ENCODE data around the gene C11orf21.

C11orf21 gene

DNA sequence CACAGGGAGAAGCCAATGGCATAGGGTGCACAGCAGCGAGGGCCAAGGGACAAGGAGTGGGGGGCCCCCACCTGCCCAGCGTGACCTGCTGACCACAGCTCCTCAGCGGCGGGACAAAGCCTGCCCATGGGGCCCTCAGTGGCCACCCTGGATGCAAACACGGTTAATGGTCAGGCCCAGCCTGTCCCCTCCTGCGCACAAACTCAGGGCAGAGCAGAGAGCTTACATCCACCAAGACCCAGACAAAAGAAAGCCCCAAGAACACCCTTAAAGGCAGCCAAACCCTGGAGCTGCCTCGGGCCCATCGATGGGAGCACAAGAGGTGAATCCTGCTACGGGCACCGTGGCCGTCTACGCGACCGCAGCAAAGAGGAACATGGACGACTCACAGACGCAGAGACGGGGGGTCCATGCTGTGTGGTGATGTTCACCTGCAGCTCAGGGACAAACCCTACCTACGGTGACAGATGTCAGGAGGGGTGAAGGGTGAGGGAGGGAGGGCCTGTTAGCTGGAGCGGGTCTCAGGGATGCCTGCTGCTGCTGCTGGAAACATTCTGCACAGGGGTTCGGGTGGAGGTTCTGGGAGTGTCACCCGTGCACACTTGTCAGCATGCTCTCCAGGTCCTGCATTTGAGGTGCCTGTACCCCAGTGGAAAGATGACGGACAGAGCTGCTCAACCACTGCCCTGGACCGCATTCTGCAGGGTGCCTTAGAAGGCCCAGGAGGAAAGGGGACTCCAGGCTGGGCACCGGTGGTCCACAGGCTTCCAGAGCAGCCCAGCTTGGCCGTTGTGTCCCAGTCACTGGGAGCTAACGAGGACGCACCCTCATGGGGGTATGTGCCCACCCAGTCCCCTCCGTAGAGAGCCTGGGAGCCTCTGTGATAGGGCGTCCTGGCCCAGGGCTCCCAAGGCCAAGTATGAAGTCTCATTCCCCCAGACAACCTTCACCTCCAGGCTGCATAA is 42.9 kb downstream of the C11orf21 start:
- DNase-seq = no peak

DNA sequence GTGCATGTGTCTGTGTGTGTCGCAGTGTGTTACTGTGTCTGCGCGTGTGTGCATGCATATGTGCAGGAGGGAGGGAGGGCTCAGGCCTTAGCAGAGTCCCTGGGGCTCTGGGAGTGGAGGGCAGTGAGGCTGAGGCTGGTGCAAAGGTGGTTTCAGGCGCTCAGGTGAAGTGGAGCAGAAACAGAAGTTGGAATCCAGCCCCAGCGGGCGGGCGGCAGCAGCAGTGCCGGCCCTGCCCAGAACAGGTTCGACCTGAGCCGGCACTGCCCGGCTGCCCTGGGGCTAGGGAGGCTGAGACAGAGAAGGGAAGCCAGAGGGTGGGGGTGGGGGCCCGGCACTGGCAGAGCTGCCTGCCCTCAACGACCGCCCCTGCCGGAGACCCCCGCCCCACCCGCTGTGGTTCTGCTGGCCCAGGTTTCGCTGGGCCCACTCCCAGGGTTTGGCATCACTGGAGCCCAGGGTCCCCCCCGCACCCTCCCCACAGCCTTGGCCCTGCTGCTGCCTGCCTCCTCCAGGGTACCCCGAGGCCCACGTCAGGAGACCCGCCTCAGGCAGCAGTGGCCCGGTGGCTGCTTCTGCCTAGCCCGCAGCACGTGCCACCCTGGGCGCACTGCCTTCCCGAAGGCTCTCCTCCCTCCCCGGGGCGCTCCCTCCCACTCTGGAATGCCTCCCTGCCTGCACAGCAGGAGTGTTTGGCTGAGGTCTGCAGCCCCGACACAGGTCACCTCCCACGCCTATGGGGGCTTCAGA is 44.6 kb downstream of the C11orf21 start:
- no peak for DNase-seq

DNA sequence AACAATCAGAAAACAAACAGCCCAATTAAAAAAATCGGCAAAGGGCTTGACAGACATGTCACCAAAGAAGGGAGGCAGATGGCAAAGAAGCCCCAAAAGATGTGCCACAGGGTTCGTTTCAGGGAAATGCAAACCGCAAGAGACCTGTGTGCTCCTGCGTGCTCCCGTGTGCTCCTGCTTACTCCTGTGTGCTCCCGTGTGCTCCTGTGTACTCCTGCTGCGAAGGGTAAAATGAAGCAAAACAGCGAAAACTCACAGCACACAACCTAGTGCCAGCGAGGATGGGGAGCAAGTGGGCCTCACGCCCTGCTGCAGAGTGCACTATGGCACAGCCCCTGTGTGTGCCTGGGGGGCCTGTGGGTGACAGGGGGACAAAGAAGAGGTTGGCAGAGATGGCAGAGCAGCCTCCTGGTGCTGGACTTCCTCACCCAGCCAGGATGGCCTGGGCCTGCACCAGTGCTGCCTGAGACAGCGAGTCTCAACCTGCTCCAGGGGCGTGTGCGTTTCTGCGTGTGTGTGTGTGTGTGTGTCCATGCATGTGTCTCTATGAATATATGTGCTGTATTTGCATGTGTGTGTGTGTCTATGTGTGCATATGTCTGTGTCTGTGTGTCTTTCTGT is 45.3 kb downstream of the C11orf21 start:
- DNase-seq = no peak

DNA sequence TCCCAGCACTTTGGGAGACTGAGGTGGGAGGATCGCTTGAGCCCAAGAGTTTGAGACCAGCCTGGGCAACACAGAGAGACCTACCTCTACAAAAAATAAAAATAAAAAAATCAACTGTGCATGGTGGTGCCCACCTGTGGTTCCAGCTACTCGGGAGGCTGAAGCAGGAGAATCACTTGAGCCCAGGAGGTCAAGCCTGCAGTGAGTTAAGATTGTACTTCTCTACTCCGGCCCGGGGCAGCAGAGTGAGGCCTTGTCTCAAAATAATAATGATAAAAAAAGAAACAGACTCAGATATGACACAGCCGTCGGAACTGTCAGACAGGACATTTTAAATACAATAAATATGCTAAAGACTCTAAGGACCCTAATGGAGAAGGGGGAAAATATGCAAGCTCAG is 49.7 kb downstream of the C11orf21 start:
- no peak for DNase-seq

DNA sequence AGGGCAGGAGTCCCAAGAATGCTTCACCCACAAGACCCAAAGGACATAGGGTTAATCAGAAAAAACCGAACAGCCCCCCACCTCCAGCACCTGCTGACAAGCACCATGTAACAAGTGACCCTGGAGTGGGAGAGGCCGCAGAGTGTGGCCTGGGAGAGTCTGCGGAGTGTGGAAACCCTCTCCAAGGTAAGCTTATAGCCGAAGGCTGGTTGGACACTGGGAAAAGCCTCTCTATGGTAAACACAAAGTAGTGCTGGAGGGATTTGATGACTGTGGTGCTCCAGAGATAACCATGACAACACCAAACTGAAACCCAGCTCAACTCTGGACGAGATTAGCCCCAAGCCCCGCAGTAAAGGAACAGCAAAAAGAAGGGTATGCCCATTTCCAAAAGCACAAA is 50.6 kb downstream of the C11orf21 start:
- DNase-seq = no peak

DNA sequence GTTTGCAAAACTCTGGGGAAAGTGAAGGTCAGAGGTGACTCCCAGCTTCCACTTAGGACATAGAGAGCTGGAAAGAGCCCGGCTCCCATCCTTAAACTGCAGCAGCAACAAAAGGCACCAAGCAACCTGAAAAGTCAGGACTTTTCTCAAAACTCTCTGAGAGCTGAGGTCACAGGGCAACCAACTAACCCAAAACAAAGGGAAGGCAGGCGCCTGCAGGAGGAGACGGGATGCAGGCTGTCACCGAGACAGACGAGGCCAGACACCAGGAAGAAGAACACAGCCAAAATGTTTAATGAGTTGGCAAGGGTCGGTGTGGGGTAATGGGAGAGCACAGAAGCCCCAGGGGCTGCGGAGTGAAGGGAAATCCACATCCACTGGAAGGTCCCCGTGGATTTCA is 51.2 kb downstream of the C11orf21 start:
- no peak for DNase-seq

DNA sequence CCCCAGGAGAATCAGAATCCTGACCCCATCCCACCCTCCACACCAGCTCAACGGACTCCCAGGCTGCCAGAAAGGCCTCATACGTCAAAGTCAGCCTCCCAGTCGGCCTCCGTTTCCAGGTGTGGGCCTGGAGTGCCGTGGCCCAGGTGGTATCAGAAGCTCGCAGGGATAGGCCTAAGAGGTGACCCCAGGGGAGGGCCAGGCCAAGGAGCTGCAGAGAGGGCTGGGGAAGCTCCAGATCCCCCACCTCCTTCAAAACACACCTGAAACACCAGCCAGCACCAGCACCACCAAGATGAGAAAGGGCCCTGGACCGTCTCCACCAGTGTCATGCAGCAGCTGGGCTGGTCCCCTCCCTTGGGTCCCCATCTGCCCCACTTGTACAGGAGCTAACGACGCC is 51.7 kb downstream of the C11orf21 start:
- no peak for DNase-seq

DNA sequence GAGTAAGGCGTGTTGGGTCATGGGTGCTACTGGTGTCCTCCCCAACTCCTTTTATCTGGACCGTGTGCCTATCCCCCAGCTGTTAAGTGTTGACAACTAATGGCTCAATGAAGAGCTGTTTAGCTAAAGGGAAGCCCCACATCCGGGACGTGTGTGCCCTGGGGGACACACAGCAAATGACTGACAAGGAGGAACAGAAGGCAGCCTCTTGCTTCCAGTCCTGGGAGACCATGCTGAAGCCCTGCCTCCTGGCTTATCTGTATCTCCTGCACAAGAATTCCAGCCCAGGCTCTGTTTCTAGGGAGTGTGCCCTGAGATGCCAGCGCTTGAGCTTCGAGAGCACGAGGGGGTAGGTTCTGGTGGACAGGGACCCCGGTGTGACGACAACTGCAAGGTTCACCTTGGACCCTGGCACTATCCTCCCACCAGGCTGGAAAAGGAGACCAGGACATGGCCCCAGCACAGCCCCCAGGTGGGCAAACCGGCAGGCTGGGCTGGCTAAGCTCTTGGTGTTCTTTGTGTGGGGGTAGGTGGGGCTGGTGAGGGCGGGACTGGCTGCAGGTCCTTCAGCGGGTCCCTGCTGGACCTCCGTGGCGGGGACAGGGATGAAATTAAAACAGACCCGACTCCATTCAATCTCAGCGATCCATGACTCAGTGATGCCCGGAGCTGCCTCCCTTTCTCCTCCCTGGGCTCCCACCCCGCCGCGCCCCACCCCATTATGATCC is 52.4 kb downstream of the C11orf21 start:
- no peak for DNase-seq

DNA sequence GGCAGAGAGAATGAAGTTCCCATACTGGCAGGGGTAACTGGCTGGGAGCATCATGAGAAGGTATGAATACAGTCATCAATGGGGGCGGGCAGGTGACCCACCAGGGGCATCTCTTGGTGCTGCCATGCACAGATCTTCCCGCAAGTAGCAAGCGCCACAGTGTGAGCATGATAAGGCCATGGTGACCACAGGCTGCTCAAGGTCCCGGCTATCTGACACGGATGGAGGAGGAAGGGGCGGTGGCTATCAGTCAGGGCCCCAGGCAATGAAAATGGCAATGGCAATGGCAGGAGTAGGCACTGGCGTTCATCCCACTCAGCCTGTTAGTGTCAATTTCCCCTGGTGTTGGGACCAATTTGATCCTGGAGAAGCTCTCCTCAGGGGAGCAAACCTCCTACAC is 53.0 kb downstream of the C11orf21 start:
- no peak for DNase-seq

DNA sequence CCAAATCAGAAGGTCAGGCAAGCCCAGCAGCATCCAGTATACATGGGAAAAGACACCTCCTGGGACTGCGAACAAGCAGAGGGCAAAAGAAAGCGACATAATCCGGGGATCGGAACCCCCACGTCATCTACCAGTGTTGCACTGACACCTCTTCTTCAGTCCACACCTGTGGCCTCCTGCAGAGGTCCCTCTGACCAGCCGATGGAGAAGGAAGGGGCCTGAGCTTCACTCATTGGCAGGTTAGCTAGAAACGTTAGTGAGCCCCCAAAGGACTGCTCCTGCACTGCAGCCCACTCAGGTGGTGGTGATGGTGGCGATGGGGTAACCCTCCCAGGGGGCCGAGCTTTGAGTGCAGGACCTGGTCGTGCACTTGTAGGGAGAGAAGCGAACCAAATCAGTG is 53.5 kb downstream of the C11orf21 start:
- DNase-seq = no peak

DNA sequence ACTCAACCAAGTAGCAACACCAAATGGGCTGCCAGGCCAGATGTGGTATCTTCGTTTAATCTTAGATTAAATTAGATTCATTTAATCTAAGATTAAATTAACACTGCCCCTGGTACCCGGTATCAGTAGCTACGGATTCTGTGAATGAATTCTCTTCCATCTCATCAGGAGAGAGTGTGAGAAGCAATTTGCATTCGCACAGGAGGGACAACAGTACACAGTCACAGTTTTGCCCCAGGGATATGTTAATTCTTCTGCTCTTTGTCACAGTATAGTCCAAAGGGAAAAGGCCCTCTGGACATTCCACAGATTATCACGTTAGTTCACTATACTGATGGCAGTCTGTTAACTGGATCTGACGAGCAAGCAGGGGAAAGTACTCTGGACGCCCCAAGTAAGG is 54.2 kb downstream of the C11orf21 start:
- DNase-seq = no peak
